ENCODE data around the gene RPAP2.

- no peak for TF ChIP-seq CTCF (IDR thresholded peaks at IDR 0.05; ENCODE audit: borderline replicate concordance, extremely low read depth, low read length, poor library complexity, severe bottlenecking)
- TF ChIP-seq EZH2 (IDR thresholded peaks at IDR 0.05; ENCODE audit: borderline replicate concordance, low read depth, low read length, severe bottlenecking), result no peak
These were observed 140.4 kb downstream of the RPAP2 start for GRCh38 chr1:92439291-92439690.

All from DND-41 (cell line).